Neural cell (in vitro differentiated cells): ENCODE data around the gene MTNR1A. TPM values are rescaled to one million over a fixed set of nuclear protein-coding genes. Genes with fewer than 3 reads are reported as not detected.

Source experiments
- H2AFZ ChIP-seq: fragments of 200-600, 300-800 bp; sonication (generic), shearing (Covaris generic); 2 replicates; pipeline ENCODE4 v1.6.0; 2014; ENCODE audit warnings: low read depth, mild to moderate bottlenecking, antibody characterized with exemption, low read length, moderate library complexity
- H3F3A ChIP-seq: fragments of 200-600 bp; shearing (Covaris generic); 2 replicates; pipeline ENCODE4 v1.6.1; 2016; ENCODE audit warnings: mild to moderate bottlenecking, moderate library complexity, mixed read lengths, antibody characterized with exemption, low read length; ENCODE audit not compliant: insufficient read depth, poor library complexity, severe bottlenecking
- H3K27ac ChIP-seq: fragments of 200-600, 300-800 bp; sonication (generic), shearing (Covaris generic); 2 replicates; pipeline ENCODE4 v1.5.1; 2014; ENCODE audit warnings: mild to moderate bottlenecking, low read length, moderate library complexity
- H3K27me3 ChIP-seq: fragments of 300-800, 200-600 bp; sonication (generic), shearing (Covaris generic); 2 replicates; pipeline ENCODE4 v1.6.0; 2014; ENCODE audit warnings: mild to moderate bottlenecking, low read depth, low read length, moderate library complexity; ENCODE audit not compliant: insufficient read depth
- H3K36me3 ChIP-seq: fragments of 300-800, 200-600 bp; sonication (generic), shearing (Covaris generic); 2 replicates; pipeline ENCODE4 v1.5.1; 2014; ENCODE audit warnings: mild to moderate bottlenecking, antibody characterized with exemption, low read length, moderate library complexity; ENCODE audit not compliant: insufficient read depth
- H3K4me2 ChIP-seq: fragments of 300-800, 200-600 bp; sonication (generic), shearing (Covaris generic); 2 replicates; pipeline ENCODE4 v1.6.0; 2014; ENCODE audit warnings: mild to moderate bottlenecking, low read length
- H3K4me3 ChIP-seq: fragments of 300-800, 200-600 bp; sonication (generic), shearing (Covaris generic); 2 replicates; pipeline ENCODE4 v1.5.1; 2014; ENCODE audit warnings: mild to moderate bottlenecking, low read length, moderate library complexity
- H3K79me2 ChIP-seq: fragments of 200-600 bp; shearing (Covaris generic); replicated peaks from 2 replicates; pipeline ENCODE4 v1.6.0; 2014; ENCODE audit warnings: mild to moderate bottlenecking, low read length, moderate library complexity; ENCODE audit not compliant: insufficient read depth
- H3K9ac ChIP-seq: fragments of 300-800, 200-600 bp; sonication (generic), shearing (Covaris generic); 2 replicates; pipeline ENCODE4 v1.6.1; 2016; ENCODE audit warnings: mild to moderate bottlenecking, low read length, mixed read lengths
- H3K9me2 ChIP-seq: fragments of 200-600 bp; shearing (Covaris generic); 2 replicates; pipeline ENCODE4 v1.6.1; 2016; ENCODE audit warnings: mild to moderate bottlenecking, low read length, mixed read lengths; ENCODE audit not compliant: insufficient read depth
- H3K9me3 ChIP-seq: fragments of 200-600, 300-800 bp; sonication (generic), shearing (Covaris generic); 2 replicates; pipeline ENCODE4 v1.6.1; 2016; ENCODE audit warnings: mild to moderate bottlenecking, mixed run types, low read length, moderate library complexity, mixed read lengths
- H4K20me1 ChIP-seq: fragments of 200-600 bp; shearing (Covaris generic); 2 replicates; pipeline ENCODE4 v1.6.1; 2016; ENCODE audit warnings: mild to moderate bottlenecking, mixed run types; ENCODE audit not compliant: insufficient read depth
- EP300 ChIP-seq: fragments of 450-650 bp; conservative IDR thresholded peaks from 2 replicates; pipeline ENCODE4 v1.6.1; 2014; ENCODE audit warnings: antibody characterized with exemption, mild to moderate bottlenecking, moderate library complexity; ENCODE audit not compliant: poor library complexity, severe bottlenecking
- EZH2 ChIP-seq: fragments of 200-600, 300-800 bp; shearing (Covaris generic), sonication (generic); IDR thresholded peaks from 2 replicates; pipeline ENCODE4 v1.6.1; 2014; ENCODE audit warnings: antibody characterized with exemption, low read length, borderline replicate concordance, mild to moderate bottlenecking; ENCODE audit not compliant: insufficient read depth, poor library complexity, severe bottlenecking
- MXI1 ChIP-seq: fragments of 450-650 bp; conservative IDR thresholded peaks from 2 replicates; pipeline ENCODE4 v1.6.1; 2014; ENCODE audit warnings: antibody characterized with exemption, mild to moderate bottlenecking; ENCODE audit not compliant: poor library complexity, severe bottlenecking
- POLR2AphosphoS5 ChIP-seq: IDR thresholded peaks from 2 replicates; pipeline ENCODE4 v1.6.1; 2012
- RAD21 ChIP-seq: fragments of 450-650 bp; conservative IDR thresholded peaks from 2 replicates; pipeline ENCODE4 v1.6.1; 2014; ENCODE audit warnings: antibody characterized with exemption, mild to moderate bottlenecking, moderate library complexity
- SMC3 ChIP-seq: fragments of 450-650 bp; conservative IDR thresholded peaks from 2 replicates; pipeline ENCODE4 v1.6.1; 2014; ENCODE audit warnings: antibody characterized with exemption, mild to moderate bottlenecking, moderate library complexity; ENCODE audit not compliant: poor library complexity
- TAF1 ChIP-seq: IDR thresholded peaks from 2 replicates; pipeline ENCODE4 v1.6.1; 2012; ENCODE audit warnings: low read depth
- polyA plus RNA-seq: library from polyadenylated mRNA; depleted of rRNA; stranded (reverse); fragments of >200 nt; gene quantifications from 2 replicates; pipeline ENCODE4 v1.2.3, GENCODE V29; 2014
- TF ChIP-seq, protein P1 (sequence below): IDR thresholded peaks from 2 replicates; pipeline ENCODE4 v1.6.1; 2012; ENCODE audit warnings: borderline replicate concordance
- TF ChIP-seq, protein P2 (sequence below): fragments of 450-650 bp; IDR thresholded peaks from 2 replicates; pipeline ENCODE4 v1.5.1; 2014; ENCODE audit warnings: antibody characterized with exemption, mild to moderate bottlenecking, moderate library complexity; ENCODE audit not compliant: poor library complexity, severe bottlenecking

MTNR1A gene
- polyA plus RNA-seq, 1 donor from 2014 or later, result not detected

DNA sequence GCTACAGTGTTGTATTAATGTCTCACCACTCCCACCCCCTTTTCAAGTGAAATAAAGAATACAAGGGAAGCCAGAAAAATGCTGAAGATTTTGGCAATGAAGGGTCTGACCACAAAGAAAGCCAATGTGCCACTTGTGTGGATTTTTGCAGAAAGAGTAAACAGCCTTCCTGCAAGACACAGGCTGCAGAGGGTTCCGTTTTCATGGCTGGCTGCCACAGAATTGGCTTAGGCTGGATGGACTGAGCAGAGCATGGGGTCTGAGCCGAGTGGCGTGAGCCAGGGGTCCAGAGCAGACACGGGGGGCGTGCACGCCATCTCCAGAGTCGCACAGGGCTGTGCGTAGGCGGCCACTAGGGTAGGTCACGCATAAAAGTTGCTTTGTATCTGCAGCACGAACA, 69.2 kb downstream of the MTNR1A start:
- H3K9ac ChIP-seq, result no peak overlapping the region
- H3K27ac ChIP-seq, result no peak overlapping the region
- TF ChIP-seq TAF1 (no peak), EZH2 (no peak), RAD21 (no peak), EP300 (no peak), MXI1 (no peak), POLR2AphosphoS5 (no peak), SMC3 (no peak)
- TF ChIP-seq, protein P1, sequence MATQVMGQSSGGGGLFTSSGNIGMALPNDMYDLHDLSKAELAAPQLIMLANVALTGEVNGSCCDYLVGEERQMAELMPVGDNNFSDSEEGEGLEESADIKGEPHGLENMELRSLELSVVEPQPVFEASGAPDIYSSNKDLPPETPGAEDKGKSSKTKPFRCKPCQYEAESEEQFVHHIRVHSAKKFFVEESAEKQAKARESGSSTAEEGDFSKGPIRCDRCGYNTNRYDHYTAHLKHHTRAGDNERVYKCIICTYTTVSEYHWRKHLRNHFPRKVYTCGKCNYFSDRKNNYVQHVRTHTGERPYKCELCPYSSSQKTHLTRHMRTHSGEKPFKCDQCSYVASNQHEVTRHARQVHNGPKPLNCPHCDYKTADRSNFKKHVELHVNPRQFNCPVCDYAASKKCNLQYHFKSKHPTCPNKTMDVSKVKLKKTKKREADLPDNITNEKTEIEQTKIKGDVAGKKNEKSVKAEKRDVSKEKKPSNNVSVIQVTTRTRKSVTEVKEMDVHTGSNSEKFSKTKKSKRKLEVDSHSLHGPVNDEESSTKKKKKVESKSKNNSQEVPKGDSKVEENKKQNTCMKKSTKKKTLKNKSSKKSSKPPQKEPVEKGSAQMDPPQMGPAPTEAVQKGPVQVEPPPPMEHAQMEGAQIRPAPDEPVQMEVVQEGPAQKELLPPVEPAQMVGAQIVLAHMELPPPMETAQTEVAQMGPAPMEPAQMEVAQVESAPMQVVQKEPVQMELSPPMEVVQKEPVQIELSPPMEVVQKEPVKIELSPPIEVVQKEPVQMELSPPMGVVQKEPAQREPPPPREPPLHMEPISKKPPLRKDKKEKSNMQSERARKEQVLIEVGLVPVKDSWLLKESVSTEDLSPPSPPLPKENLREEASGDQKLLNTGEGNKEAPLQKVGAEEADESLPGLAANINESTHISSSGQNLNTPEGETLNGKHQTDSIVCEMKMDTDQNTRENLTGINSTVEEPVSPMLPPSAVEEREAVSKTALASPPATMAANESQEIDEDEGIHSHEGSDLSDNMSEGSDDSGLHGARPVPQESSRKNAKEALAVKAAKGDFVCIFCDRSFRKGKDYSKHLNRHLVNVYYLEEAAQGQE, result no peak
- TF ChIP-seq, protein P2, sequence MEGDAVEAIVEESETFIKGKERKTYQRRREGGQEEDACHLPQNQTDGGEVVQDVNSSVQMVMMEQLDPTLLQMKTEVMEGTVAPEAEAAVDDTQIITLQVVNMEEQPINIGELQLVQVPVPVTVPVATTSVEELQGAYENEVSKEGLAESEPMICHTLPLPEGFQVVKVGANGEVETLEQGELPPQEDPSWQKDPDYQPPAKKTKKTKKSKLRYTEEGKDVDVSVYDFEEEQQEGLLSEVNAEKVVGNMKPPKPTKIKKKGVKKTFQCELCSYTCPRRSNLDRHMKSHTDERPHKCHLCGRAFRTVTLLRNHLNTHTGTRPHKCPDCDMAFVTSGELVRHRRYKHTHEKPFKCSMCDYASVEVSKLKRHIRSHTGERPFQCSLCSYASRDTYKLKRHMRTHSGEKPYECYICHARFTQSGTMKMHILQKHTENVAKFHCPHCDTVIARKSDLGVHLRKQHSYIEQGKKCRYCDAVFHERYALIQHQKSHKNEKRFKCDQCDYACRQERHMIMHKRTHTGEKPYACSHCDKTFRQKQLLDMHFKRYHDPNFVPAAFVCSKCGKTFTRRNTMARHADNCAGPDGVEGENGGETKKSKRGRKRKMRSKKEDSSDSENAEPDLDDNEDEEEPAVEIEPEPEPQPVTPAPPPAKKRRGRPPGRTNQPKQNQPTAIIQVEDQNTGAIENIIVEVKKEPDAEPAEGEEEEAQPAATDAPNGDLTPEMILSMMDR, result no peak
- no peaks in the 10 kb centered on the region for H3K9me3 ChIP-seq
- H3K36me3 ChIP-seq, result no peaks in the 10 kb centered on the region
- H4K20me1 ChIP-seq, result no peaks in the 10 kb centered on the region
- no peak overlapping the region for H3K4me2 ChIP-seq
- H3F3A ChIP-seq, result no peaks in the 10 kb centered on the region
- H3K79me2 ChIP-seq, result no peaks in the 10 kb centered on the region
- no peaks in the 10 kb centered on the region for H3K27me3 ChIP-seq
- no peak overlapping the region for H3K4me3 ChIP-seq
- H2AFZ ChIP-seq, result no peak overlapping the region
- no peaks in the 10 kb centered on the region for H3K9me2 ChIP-seq

DNA sequence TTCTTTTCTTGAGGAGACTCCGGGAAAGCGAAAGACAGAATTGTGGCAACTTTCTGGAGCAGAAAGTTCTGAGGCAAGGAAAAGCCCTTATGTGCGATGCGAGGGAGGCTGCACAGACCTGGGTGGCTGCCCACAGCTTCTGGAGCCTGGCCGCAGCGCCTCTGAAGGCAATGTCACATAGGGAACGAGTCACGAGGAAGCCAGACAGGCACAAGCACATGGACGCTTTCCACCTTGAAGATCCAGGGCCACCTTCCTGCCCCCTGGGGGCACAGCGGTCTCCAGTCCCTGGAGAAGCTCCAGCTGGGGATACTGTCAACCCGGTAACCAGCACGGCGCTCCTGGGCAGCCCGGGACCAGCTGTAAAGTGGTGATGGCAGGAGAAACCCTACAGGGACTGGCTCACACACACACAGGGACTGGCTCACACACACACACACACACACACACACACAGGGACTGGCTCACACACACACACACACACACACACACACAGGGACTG, 69.8 kb downstream of the MTNR1A start:
- Histone ChIP-seq H3K9me2 (no peaks in the 10 kb centered on the region), H3K4me2 (no peak overlapping the region), H3K36me3 (no peaks in the 10 kb centered on the region), H3K4me3 (no peak overlapping the region), H3K27me3 (no peaks in the 10 kb centered on the region), H3K9me3 (no peaks in the 10 kb centered on the region), H3F3A (no peaks in the 10 kb centered on the region), H2AFZ (no peak overlapping the region), H3K27ac (no peak overlapping the region), H3K79me2 (no peaks in the 10 kb centered on the region), H3K9ac (no peak overlapping the region), H4K20me1 (no peaks in the 10 kb centered on the region)
- TF ChIP-seq, protein P1, result no peak
- no peak for TF ChIP-seq RAD21
- TF ChIP-seq POLR2AphosphoS5, result no peak
- TF ChIP-seq EP300, result no peak
- TF ChIP-seq SMC3, result no peak
- no peak for TF ChIP-seq TAF1
- TF ChIP-seq, protein P2, result no peak
- TF ChIP-seq EZH2, result no peak
- TF ChIP-seq MXI1, result no peak
